GM19463 (cell line): ENCODE measurements around the gene EVC2.

ENCODE experiments used
- ATAC-seq: cut with Tn5 transposase; IDR thresholded peaks from one replicate; pipeline ENCODE4 v1.9.1; 2021; ENCODE audit warnings: mild to moderate bottlenecking, moderate library complexity; ENCODE audit not compliant: unreplicated experiment

EVC2 gene

DNA sequence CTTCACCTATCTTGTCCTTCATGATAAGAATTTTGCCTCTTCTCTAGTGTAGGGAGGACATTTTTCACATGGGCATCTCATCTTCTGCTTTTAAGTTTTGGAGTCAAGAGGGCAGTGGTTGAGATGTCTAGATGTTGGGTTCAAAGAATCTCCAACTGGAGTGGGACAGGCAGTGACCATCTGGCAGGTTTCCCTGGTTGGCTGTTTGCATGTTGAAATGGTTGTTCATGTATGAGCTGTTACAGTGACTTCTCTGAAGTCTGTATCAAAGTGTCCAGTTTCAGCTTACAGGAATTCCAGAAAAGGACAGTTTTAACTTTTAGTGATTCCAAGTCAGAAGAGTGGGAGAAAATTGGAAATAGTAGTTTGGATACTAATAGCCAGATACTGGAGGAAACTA is 192.7 kb downstream of the EVC2 start:
- no peak for ATAC-seq
